Liver (tissue), 9 donors: ENCODE results near the gene LSM11. TPM values are rescaled to one million over a fixed set of nuclear protein-coding genes. Genes with fewer than 3 reads are reported as not detected.

ENCODE experiments used
- DNase-seq: peaks from one replicate; pipeline ENCODE4 v3.0.0-alpha.2; 2017; ENCODE audit warnings: low spot score
- H3K27ac ChIP-seq, 2 donors: one replicate each; pipeline ENCODE4 v1.7.0; 2013; ENCODE audit warnings: inconsistent platforms in 2 of 2, low read length in 2 of 2, control low read depth in 1 of 2, low read depth in 1 of 2, mild to moderate bottlenecking in 1 of 2
- H3K27me3 ChIP-seq, 4 donors: one replicate each; pipeline versions ENCODE4 v1.6.1 to v1.7.0; 2013; ENCODE audit warnings: low read length in 3 of 4, inconsistent platforms in 1 of 4, mild to moderate bottlenecking in 1 of 4, moderate library complexity in 1 of 4; ENCODE audit not compliant: control insufficient read depth in 4 of 4, insufficient read depth in 4 of 4
- H3K36me3 ChIP-seq, 4 donors: one replicate each; pipeline versions ENCODE4 v1.6.1 to v1.7.0; 2013; ENCODE audit warnings: low read length in 3 of 4, mild to moderate bottlenecking in 3 of 4, low read depth in 1 of 4, moderate library complexity in 1 of 4; ENCODE audit not compliant: control insufficient read depth in 4 of 4, insufficient read depth in 3 of 4
- H3K4me1 ChIP-seq, 4 donors: one replicate each; pipeline versions ENCODE4 v1.6.1 to v1.7.0; 2013; ENCODE audit warnings: low read length in 3 of 4, mild to moderate bottlenecking in 3 of 4, moderate library complexity in 1 of 4; ENCODE audit not compliant: control insufficient read depth in 4 of 4, insufficient read depth in 4 of 4
- H3K4me3 ChIP-seq, 3 donors: one replicate each; pipeline versions ENCODE4 v1.6.1 to v1.7.0; 2013; ENCODE audit warnings: low read length in 3 of 3, control low read depth in 1 of 3, low read depth in 1 of 3, mild to moderate bottlenecking in 1 of 3
- H3K9ac ChIP-seq, 2 donors: one replicate each; pipeline ENCODE4 v1.7.0; 2013; ENCODE audit warnings: low read length in 2 of 2, mild to moderate bottlenecking in 2 of 2, moderate library complexity in 2 of 2, control low read depth in 1 of 2, low read depth in 1 of 2
- H3K9me3 ChIP-seq, 4 donors: one replicate each; pipeline versions ENCODE4 v1.6.1 to v1.7.0; 2013; ENCODE audit warnings: low read length in 3 of 4; ENCODE audit not compliant: control insufficient read depth in 4 of 4
- EGR1 ChIP-seq, 2 donors: IDR thresholded peaks; 2 replicates each; pipeline ENCODE4 v1.6.1; 2016 to 2018; ENCODE audit warnings: antibody characterized with exemption in 2 of 2, low read depth in 2 of 2
- FOXA1 ChIP-seq: IDR thresholded peaks from 2 replicates; pipeline ENCODE4 v1.6.1; 2016; ENCODE audit warnings: antibody characterized with exemption
- FOXA2 ChIP-seq: IDR thresholded peaks from 2 replicates; pipeline ENCODE4 v1.6.1; 2016; ENCODE audit warnings: antibody characterized with exemption
- GABPA ChIP-seq, 2 donors: IDR thresholded peaks in 1 of 2; conservative IDR thresholded peaks in 1 of 2; 2 replicates each; pipeline ENCODE4 v1.6.1; 2016; ENCODE audit warnings: antibody characterized with exemption in 2 of 2, mild to moderate bottlenecking in 1 of 2, moderate library complexity in 1 of 2
- HNF4A ChIP-seq, 2 donors: conservative IDR thresholded peaks; 2 replicates each; pipeline ENCODE4 v1.6.1; 2016; ENCODE audit warnings: antibody characterized with exemption in 2 of 2, mild to moderate bottlenecking in 2 of 2
- JUND ChIP-seq, 2 donors: IDR thresholded peaks; 2 replicates each; pipeline ENCODE4 v1.6.1; 2016; ENCODE audit warnings: antibody characterized with exemption in 2 of 2
- NR2F2 ChIP-seq: IDR thresholded peaks from 2 replicates; pipeline ENCODE4 v1.6.1; 2016; ENCODE audit warnings: antibody characterized with exemption
- RAD21 ChIP-seq, 2 donors: IDR thresholded peaks; 2 replicates each; pipeline ENCODE4 v1.6.1; 2016; ENCODE audit warnings: antibody characterized with exemption in 2 of 2, mild to moderate bottlenecking in 2 of 2
- RXRA ChIP-seq, 2 donors: IDR thresholded peaks; 2 replicates each; pipeline ENCODE4 v1.6.1; 2017 to 2018; ENCODE audit warnings: antibody characterized with exemption in 2 of 2, mild to moderate bottlenecking in 1 of 2
- SP1 ChIP-seq: IDR thresholded peaks from 2 replicates; pipeline ENCODE4 v1.6.1; 2018; ENCODE audit warnings: antibody characterized with exemption, mild to moderate bottlenecking
- TAF1 ChIP-seq: conservative IDR thresholded peaks from 2 replicates; pipeline ENCODE4 v1.6.1; 2016; ENCODE audit warnings: antibody characterized with exemption, mild to moderate bottlenecking
- YY1 ChIP-seq: IDR thresholded peaks from 2 replicates; pipeline ENCODE4 v1.6.1; 2016; ENCODE audit warnings: antibody characterized with exemption, mild to moderate bottlenecking
- WGBS: extraction: QIAGEN DNeasy Blood & Tissue Kit; methylation state at CpG from one replicate; pipeline ENCODE4 v1.1.7; 2013; 5-methylcytosine and 5-hydroxymethylcytosine counted together
- polyA plus RNA-seq, 2 donors: library from polyadenylated mRNA; stranded (reverse) in 1 of 2; unstranded in 1 of 2; fragments of 200-250 nt in 1 of 2; fragments of >200 nt in 1 of 2; fragmentation: Nextera tagmentation in 1 of 2; extraction: Ambion mirVana in 1 of 2; gene quantifications; one replicate each; pipeline versions ENCODE4 v1.2.1 to v1.2.3, GENCODE V29; 2013 to 2015
- total RNA-seq, 2 donors: library from RNA; depleted of rRNA; stranded (reverse); fragments of >200 nt; gene quantifications; one replicate each; pipeline ENCODE4 v1.2.3, GENCODE V29; 2014
- TF ChIP-seq, protein P1 (sequence below): IDR thresholded peaks from 2 replicates; pipeline ENCODE4 v1.6.1; 2016; ENCODE audit warnings: antibody characterized with exemption
- TF ChIP-seq, protein P2 (sequence below): fragments of 150-350 bp; IDR thresholded peaks from 2 replicates; pipeline ENCODE4 v1.5.1; 2017; ENCODE audit warnings: improper control_type of control experiment, low read depth, low read length; ENCODE audit not compliant: missing input control
- TF ChIP-seq, protein P3 (sequence below): IDR thresholded peaks from 2 replicates; pipeline ENCODE4 v1.6.1; 2016; ENCODE audit warnings: antibody characterized with exemption, mild to moderate bottlenecking
- TF ChIP-seq, protein P4 (sequence below): IDR thresholded peaks from 2 replicates; pipeline ENCODE4 v1.6.1; 2016; ENCODE audit warnings: antibody characterized with exemption
- TF ChIP-seq, protein P5 (sequence below): IDR thresholded peaks from 2 replicates; pipeline ENCODE4 v1.6.1; 2016; ENCODE audit warnings: antibody characterized with exemption
- donor health status: healthy.
- donor health status: healthy.
- donor health status: healthy.
- donor health status: healthy.
- donor health status: healthy.

Gene LSM11
- total and polyA plus RNA-seq, 4 donors = 0.42 to 4.0 (median 1.2) TPM

DNA sequence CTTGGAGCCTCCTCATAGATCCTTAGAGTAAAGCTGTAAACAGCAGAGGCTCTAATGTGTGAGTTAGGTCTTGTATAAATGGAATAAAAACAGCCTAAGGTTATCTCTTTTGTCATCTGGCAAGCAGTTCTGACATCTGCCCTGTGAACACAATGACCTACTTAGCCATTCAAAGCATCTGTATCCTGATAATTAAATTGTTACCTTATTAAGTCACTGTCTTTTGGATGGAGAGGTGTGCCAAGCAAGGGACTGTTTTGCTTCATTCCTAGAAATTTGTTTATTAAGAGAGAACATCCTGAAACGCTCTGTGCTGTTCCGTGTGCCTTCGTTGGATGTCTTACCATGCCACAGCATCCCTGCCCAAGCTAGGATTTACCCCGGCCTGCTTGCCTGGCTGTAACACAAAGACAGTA is 1.5 kb downstream of the LSM11 start:
- no peak for TF ChIP-seq FOXA2
- TF ChIP-seq, protein P1, sequence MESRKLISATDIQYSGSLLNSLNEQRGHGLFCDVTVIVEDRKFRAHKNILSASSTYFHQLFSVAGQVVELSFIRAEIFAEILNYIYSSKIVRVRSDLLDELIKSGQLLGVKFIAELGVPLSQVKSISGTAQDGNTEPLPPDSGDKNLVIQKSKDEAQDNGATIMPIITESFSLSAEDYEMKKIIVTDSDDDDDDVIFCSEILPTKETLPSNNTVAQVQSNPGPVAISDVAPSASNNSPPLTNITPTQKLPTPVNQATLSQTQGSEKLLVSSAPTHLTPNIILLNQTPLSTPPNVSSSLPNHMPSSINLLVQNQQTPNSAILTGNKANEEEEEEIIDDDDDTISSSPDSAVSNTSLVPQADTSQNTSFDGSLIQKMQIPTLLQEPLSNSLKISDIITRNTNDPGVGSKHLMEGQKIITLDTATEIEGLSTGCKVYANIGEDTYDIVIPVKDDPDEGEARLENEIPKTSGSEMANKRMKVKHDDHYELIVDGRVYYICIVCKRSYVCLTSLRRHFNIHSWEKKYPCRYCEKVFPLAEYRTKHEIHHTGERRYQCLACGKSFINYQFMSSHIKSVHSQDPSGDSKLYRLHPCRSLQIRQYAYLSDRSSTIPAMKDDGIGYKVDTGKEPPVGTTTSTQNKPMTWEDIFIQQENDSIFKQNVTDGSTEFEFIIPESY = no peak
- TF ChIP-seq, protein P2, sequence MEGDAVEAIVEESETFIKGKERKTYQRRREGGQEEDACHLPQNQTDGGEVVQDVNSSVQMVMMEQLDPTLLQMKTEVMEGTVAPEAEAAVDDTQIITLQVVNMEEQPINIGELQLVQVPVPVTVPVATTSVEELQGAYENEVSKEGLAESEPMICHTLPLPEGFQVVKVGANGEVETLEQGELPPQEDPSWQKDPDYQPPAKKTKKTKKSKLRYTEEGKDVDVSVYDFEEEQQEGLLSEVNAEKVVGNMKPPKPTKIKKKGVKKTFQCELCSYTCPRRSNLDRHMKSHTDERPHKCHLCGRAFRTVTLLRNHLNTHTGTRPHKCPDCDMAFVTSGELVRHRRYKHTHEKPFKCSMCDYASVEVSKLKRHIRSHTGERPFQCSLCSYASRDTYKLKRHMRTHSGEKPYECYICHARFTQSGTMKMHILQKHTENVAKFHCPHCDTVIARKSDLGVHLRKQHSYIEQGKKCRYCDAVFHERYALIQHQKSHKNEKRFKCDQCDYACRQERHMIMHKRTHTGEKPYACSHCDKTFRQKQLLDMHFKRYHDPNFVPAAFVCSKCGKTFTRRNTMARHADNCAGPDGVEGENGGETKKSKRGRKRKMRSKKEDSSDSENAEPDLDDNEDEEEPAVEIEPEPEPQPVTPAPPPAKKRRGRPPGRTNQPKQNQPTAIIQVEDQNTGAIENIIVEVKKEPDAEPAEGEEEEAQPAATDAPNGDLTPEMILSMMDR = no peak
- H3K27me3 ChIP-seq = no peaks in the 10 kb centered on the region
- no peak overlapping the region for H3K27ac ChIP-seq
- no peaks in the 10 kb centered on the region for H3K36me3 ChIP-seq
- 89% methylated on average over 4 of the region's 4 CpGs for WGBS
- DNase-seq = no peak
- no peak overlapping the region for H3K9ac ChIP-seq
- H3K9me3 ChIP-seq = no peaks in the 10 kb centered on the region
- no peak overlapping the region for H3K4me3 ChIP-seq
- H3K4me1 ChIP-seq = peaks cover 2 to 17% (median 14%) of the 10 kb centered on the region in 4 donors

DNA sequence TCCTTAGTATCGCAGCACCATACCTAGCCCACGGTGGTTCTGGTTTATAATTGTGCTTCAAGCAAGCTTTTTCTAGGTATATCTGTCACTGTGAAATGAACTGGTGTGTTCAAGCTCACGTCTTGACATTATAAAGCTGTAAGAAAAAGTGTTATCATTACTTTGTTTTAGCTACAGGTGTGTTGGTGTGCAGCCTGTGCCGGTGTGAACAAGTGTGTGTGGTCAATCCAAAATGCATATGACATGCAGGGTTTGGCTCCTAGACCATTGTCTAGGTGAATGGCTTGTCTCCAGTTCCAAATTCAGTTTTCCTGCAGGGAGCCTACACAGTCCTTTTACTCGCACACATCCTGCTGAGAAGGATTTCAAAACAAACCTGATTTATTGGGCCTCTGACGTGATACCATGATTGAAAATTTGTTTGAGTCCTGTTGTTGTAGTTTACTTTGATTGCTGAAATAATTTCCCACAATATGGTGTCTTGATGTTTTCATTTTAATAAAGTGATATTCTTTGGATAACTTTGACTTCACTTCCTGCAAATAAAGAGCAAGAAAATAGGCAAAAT is 3.7 kb downstream of the LSM11 start:
- Histone ChIP-seq H3K4me3 (no peak overlapping the region), H3K36me3 (peaks cover 0 to 4% (median under 1%) of the 10 kb centered on the region in 4 donors), H3K27me3 (no peaks in the 10 kb centered on the region), H3K4me1 (peaks cover 5 to 28% (median 18%) of the 10 kb centered on the region in 4 donors), H3K9me3 (no peaks in the 10 kb centered on the region), H3K27ac (no peak overlapping the region), H3K9ac (no peak overlapping the region)
- WGBS = 94% methylated on average over 6 of the region's 6 CpGs
- no peak for TF ChIP-seq FOXA1
- TF ChIP-seq, protein P2 = no peak
- no peak for TF ChIP-seq RXRA (IDR thresholded peaks at IDR 0.05)
- TF ChIP-seq GABPA (IDR thresholded peaks at IDR 0.05 in 1 of 2, conservative IDR thresholded peaks at IDR 0.05 in 1 of 2) = no peak
- TF ChIP-seq EGR1 (IDR thresholded peaks at IDR 0.05; ENCODE audit: low read depth in 2 of 2) = no peak
- TF ChIP-seq, protein P3, sequence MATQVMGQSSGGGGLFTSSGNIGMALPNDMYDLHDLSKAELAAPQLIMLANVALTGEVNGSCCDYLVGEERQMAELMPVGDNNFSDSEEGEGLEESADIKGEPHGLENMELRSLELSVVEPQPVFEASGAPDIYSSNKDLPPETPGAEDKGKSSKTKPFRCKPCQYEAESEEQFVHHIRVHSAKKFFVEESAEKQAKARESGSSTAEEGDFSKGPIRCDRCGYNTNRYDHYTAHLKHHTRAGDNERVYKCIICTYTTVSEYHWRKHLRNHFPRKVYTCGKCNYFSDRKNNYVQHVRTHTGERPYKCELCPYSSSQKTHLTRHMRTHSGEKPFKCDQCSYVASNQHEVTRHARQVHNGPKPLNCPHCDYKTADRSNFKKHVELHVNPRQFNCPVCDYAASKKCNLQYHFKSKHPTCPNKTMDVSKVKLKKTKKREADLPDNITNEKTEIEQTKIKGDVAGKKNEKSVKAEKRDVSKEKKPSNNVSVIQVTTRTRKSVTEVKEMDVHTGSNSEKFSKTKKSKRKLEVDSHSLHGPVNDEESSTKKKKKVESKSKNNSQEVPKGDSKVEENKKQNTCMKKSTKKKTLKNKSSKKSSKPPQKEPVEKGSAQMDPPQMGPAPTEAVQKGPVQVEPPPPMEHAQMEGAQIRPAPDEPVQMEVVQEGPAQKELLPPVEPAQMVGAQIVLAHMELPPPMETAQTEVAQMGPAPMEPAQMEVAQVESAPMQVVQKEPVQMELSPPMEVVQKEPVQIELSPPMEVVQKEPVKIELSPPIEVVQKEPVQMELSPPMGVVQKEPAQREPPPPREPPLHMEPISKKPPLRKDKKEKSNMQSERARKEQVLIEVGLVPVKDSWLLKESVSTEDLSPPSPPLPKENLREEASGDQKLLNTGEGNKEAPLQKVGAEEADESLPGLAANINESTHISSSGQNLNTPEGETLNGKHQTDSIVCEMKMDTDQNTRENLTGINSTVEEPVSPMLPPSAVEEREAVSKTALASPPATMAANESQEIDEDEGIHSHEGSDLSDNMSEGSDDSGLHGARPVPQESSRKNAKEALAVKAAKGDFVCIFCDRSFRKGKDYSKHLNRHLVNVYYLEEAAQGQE = no peak
- no peak for TF ChIP-seq HNF4A (conservative IDR thresholded peaks at IDR 0.05)
- TF ChIP-seq SP1 = no peak
- TF ChIP-seq, protein P4, sequence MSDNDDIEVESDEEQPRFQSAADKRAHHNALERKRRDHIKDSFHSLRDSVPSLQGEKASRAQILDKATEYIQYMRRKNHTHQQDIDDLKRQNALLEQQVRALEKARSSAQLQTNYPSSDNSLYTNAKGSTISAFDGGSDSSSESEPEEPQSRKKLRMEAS = no peak
- TF ChIP-seq RAD21 (IDR thresholded peaks at IDR 0.05) = no peak
- TF ChIP-seq, protein P5, sequence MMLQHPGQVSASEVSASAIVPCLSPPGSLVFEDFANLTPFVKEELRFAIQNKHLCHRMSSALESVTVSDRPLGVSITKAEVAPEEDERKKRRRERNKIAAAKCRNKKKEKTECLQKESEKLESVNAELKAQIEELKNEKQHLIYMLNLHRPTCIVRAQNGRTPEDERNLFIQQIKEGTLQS = no peak
- TF ChIP-seq, protein P1 = no peak
- no peak for TF ChIP-seq FOXA2
- no peak for TF ChIP-seq YY1
- TF ChIP-seq NR2F2 = no peak
- TF ChIP-seq JUND (IDR thresholded peaks at IDR 0.05) = no peak
- no peak for TF ChIP-seq TAF1
- DNase-seq = no peak
